ENCODE data around the gene ACSM3.
A peak's percentile ranks its signal among the peaks of the same experiment; 100 is the strongest.
"Not testable (repeated sequence)": the region's sequence is repeated elsewhere in the genome, so short reads cannot be mapped to it uniquely, and the experiment has no call there.

ACSM3 gene, protein sequence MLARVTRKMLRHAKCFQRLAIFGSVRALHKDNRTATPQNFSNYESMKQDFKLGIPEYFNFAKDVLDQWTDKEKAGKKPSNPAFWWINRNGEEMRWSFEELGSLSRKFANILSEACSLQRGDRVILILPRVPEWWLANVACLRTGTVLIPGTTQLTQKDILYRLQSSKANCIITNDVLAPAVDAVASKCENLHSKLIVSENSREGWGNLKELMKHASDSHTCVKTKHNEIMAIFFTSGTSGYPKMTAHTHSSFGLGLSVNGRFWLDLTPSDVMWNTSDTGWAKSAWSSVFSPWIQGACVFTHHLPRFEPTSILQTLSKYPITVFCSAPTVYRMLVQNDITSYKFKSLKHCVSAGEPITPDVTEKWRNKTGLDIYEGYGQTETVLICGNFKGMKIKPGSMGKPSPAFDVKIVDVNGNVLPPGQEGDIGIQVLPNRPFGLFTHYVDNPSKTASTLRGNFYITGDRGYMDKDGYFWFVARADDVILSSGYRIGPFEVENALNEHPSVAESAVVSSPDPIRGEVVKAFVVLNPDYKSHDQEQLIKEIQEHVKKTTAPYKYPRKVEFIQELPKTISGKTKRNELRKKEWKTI

DNA sequence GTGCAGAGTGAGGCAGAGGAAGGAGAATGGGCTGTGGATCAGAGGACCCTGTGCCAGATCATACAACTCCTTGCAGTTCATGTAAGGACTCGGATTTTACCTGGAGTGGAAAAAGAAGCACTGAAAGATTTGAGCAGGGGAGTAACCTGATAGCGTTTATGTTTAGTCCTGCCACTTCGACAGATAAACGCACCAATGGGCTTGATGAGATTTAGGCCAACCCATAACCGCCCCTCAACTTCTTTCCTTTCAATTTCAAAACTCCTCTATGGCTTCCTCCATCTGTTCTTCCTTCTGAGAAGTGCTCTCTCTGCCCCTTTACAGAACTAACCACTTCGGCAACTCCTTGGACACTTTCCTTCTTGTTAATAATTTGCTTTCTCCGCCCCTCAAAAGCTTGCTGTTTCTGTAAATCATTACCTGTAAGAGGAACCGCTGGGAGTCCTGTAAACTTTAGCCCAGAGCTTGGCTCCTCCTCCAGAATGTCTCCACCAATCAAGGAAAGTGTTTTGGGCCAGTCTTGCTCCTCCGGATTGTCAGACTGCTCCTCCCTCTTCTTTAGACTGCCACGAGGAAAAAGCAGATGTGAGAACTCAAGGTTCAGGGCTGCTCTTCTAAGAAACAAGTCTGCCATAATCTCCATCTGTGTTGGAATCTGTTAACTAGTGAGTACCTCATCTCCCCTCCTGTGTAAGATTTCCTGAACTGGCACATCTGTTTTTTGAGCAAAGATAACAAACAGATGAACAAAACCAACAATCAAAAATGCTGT, at the start of gene ACSM3:
Gene ACSM3 (plus strand): TSS at position 554 of the 772 bp plus-strand sequence. CDS start 6,021 bp downstream, outside the sequence.
- peak; percentile 8 to 32 for DNase-seq (ENCODE audit: low read depth in 2 of 2, low spot score in 1 of 2)

DNA sequence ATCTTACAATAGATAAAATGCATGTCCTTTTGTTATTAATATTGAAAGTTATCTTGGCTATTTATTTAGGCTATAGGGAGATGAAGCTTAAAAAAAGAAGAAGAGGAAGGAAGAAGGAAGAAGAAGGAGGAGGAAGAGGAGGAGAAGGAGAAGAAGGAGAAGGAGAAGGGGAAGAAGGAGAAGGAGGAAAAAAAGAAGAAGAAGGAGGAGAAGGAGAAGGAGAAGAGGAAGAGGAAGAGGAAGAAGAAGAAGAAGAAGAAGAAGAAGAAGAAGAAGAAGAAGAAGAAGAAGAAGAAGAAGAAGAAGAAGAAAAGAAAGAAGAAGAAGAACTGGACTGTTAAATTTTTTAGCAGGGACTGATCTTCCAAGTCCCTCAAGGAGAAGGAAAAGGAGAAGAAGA, 46.1 kb upstream of the ACSM3 start:
- not testable (repeated sequence) for DNase-seq (ENCODE audit: low read depth in 2 of 2, low spot score in 1 of 2)

DNA sequence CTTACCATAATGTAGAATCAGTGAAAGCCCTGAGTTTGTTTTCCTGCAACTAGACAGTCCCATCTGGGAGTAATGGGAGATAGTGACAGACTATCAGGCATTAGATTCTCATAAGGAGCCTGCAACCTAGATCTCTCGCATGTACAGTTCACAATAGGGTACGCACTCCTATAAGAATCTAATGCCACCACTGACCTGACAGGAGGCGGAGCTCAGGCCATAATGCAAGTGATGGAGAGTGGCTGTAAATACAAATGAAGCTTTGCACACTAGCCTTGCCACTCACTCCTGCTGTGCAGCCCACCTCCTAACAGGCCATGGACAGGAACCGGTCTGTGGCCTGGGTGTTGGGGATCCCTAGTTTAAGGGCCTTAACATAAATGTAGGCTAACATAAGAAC, 43.6 kb upstream of the ACSM3 start:
- no peak for DNase-seq (ENCODE audit: low read depth in 2 of 2, low spot score in 1 of 2)

DNA sequence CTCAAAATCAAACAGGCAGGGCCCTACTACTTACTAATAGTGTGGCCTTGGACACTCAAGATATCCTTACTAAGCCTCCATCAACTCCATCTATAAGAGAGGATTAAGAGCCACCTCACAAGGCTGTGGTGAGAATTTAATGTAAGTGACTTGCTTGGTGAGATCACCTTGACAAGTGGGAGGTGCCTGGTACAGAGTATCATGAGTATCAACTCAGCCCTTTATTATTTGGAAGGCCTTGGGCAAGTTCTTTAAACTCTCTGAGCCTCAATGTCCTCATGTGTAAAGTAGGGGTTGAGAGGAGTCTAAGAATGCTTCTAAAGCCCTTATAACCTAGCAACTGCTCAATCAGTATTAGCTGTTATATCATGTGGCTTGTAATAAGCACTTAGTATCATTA, 37.2 kb upstream of the ACSM3 start:
- no peak for DNase-seq (ENCODE audit: low read depth in 2 of 2, low spot score in 1 of 2)

DNA sequence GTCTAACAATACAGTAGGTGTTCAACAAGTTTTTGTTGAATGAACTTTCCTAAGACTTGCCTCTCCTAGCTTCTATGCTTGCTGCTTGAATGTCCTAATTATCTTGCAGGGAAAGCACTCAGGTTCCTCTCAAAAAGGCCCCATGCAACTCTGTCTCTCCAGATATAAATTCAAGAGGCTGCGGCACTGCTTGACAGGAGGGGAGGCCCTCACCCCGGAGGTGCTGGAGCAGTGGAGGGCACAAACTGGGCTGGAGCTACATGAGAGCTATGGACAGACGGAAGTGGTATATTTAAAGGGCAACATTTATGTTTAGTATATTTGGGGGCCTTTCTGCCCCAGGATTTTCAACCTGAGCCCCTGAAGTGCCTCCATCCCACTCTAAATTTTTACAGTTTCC, 36.6 kb upstream of the ACSM3 start:
- DNase-seq (ENCODE audit: low read depth in 2 of 2, low spot score in 1 of 2) = no peak

DNA sequence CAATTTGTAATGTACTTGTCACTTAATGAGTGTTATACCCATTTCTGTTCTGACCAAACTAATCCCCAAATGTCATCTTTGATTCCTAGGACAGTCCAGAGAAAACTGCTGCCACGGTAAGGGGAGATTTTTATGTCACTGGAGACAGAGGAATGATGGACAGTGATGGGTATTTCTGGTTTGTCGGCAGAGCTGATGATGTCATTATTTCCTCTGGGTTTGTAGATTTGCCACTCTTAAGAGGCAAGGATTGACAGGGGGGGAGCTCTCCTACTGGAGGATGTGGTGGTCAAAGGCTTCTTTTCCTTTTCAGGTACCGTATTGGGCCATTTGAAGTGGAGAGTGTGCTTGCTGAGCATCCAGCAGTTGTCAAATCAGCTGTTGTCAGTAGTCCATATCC, 34.7 kb upstream of the ACSM3 start:
- no peak for DNase-seq (ENCODE audit: low read depth in 2 of 2, low spot score in 1 of 2)

DNA sequence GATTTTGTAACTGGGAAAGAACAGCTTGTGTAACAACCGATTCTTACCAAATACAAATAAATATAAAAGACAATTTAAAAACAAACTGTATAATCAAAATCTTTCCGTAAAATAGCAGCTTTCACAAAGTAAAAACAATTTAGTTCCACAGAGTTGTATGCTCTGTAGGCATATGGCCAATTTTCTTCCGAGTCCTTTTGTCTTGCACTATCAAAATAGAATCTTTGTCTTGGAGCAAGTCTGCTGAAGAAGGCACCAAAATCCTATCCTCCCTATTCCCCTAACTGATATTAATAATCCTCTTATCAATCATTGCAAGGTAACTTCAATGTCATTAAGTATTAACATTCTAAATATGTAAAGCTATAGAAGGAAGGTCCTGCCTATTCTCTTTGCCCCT, 29.8 kb upstream of the ACSM3 start:
- no peak for DNase-seq (ENCODE audit: low read depth in 2 of 2, low spot score in 1 of 2)

DNA sequence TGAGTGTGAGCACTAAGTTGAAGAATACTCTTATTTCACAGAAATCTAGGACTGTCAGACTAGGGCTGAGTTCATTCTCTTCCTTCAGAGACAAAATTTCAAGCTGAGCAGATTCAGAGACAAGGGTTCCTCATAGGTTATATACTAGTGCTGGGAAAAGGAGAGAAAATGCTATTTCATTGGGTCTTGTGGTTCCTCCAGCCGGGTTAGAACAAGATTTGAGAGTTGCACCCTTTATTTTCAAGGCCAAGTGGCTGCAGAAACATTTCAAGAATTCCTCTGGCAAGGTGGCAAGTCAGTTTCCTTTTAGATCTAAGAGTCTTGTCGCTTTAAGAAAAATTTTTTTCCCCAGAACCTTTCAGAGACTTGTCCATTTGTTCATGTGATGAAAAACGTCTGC, 29.0 kb upstream of the ACSM3 start:
- no peak for DNase-seq (ENCODE audit: low read depth in 2 of 2, low spot score in 1 of 2)

DNA sequence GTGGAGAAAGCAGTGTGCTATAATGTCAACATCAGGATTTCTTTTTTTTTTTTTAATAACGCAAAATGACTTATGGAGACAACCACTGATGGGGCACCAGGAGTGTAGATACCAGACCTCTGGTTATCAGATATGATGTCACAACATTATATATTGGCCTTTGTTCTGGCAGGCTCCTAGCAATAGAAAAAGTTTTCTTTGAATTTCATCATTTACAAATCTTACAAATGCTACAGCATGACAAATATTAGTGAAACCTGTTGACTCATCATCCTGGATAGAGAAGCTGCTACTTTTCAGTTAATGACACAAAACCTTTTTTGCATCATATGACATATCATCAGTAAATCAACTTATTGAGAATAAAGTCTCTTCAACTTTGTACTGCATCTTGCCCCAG, 28.3 kb upstream of the ACSM3 start:
- DNase-seq (ENCODE audit: low read depth in 2 of 2, low spot score in 1 of 2) = no peak

DNA sequence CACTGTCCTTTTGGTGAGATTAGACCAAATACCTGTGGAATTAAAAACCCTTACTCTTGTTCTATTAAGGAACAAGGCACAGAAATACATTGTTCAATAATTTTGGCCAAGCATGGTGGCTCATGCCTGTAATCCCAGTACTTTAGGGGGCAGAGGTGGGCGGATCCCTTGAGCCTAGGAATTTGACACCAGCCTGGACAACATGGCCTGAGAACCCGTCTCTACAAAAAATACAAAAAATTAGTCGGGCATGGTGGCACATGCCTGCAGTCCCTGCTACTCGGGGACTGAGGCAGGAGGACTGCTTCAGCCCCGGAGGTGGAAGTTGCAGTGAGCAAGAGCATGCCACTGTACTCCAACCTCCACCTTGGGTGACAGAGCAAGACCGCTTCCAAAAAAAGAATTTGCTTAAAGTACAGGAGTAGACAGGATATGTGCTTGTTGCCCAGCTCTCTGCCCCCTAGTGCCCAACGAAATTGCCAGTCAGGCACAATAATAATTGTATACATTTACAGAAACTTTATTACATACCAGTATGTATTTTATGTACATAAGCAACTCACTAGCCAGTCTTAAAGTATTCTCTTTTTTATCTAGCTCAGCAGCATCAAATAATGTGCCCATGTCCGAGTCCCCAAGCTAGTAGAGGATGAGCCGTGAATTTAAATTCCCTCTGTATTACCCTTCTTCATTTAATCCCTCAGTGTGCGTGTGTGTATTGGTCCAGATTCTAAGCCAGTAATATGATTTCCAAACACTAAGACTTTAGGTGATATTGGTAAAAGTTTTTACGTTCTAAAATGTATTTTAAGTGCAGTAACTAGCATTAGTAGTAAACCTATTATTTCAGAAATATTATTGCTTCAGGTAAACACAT, 23.6 kb upstream of the ACSM3 start:
- DNase-seq (ENCODE audit: low read depth in 2 of 2, low spot score in 1 of 2) = no peak

DNA sequence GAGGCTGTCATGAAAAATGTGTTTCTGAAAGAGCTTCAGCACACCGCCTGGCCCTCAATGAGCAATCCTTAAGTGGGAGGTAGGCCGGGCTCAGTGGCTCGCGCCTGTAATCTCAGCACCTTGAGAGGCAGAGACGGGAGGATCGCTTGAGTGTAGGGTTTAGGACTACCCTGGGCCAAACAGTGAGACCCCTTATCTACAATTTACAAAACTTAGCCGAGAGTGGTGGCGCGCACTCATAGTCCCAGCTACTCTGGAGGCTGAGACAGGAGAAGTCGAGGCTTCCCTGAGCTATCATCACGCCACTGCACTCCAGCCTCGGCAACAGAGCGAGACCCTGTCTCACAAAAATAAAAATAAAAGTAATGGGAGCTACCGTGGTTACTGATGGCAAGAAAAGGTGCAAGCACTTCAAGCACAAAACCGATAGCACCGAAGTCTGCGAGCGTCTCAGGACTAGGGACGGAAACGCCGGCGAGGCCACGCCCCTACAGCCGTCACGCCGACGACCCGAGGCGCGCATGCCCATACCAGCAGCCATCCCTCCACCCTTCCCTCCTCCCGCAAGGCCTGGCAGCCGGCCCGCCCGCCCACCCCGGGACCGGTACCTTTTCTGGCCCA, 22.8 kb upstream of the ACSM3 start:
- peak; percentile 79 to 83 for DNase-seq (ENCODE audit: low read depth in 2 of 2, low spot score in 1 of 2)

DNA sequence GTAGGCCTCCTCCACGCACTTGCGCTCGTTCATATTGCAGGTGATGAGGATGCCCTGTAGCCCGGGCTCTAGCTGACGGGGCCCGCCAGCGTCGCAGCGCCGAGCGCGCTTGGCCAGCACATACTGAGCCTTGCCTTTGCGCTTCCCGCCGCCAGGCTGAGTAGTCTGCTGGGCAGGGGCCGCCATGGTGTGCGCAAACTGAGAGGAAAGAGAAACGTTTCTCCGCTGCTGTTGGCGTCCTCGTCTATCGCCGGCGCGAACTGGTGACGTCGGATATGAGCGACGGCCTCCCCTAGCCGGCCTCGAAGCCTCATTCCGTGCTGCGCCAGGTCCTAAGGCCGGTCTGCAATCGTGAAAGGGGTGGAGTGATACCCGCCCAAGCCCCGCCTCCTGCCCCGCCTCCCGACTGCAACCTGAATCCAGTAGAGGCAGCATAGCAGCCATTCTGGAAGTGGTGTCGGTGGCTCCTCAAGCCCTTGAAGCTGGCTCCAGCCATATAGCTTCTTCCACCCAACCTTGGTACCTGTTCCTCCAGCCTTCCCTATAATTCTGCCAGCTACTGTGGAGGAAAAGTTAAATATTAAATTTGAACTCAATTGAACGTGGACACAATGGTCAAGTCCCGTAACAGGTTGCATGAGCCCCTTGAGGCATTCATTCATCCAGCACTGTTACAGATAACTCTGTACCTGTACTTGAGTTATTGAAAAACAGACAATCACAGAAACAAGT, 22.1 kb upstream of the ACSM3 start, which contains the start of gene THUMPD1:
Gene THUMPD1 (minus strand): TSS at position 265 of the 732 bp plus-strand sequence. CDS start 79 bp downstream, at position 186.
- peak; percentile 96 to 97 for DNase-seq (ENCODE audit: low read depth in 2 of 2, low spot score in 1 of 2)

DNA sequence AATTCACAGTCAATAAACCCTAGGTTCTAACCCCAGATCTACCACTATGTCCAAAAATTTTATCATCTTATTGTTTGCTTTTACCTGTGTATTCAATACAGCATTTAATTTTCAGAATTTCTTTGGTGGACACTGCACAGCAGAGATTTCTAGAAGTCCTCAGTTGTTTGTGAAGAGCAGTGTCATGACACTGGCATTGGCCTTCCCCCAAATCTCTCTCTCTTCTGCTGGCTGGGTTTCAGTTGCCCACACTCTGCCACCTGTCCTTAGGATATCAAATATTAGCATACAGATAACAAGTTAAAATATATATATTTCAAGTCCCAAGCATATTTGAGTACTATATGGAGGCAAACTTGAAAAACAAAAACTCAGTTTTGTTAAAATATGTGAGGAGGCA, 20.2 kb upstream of the ACSM3 start:
- no peak for DNase-seq (ENCODE audit: low read depth in 2 of 2, low spot score in 1 of 2)

DNA sequence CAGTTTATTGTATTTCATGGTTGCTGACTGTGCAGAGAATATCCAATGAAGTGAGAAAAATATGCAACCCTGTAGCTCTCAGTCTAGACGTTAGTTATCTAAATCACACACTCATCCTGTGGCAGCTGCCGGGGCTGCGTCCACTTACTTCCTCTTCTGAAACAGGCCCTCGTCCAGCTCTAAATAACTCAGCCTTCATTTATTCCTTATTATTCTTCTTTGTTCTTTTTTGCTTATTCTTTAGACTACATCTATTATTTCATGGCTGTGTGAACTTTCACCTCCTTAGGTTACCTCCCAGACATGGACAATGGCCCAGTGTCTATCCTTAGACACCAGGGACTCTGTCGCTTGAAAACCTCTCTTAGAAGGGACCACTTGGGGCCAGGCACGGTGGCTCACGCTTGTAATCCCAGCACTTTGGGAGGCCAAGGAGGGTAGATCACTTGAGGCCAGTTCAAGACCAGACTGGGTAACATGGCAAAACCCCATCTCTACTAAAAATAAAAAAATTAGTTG, 18.8 kb upstream of the ACSM3 start:
- DNase-seq (ENCODE audit: low read depth in 2 of 2, low spot score in 1 of 2) = no peak

DNA sequence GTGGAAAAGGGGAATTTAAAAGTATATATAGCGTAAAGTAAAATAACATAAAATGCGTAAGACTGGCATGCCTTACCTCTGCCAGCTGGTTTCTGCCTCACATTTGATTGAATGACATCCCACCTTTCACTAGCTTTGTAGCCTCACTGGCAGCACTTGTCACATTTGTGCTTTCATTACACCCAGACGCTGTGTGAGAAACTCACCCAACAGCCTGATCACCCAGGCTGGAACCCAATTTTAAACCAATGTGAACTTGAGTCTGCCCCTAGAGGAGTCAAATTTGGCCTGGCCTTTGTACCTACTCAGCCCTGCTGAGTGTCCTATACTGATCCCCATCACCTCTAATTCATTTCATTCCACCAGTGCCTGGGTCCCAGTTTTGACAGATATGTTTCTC, 17.4 kb upstream of the ACSM3 start:
- DNase-seq (ENCODE audit: low read depth in 2 of 2, low spot score in 1 of 2) = no peak

DNA sequence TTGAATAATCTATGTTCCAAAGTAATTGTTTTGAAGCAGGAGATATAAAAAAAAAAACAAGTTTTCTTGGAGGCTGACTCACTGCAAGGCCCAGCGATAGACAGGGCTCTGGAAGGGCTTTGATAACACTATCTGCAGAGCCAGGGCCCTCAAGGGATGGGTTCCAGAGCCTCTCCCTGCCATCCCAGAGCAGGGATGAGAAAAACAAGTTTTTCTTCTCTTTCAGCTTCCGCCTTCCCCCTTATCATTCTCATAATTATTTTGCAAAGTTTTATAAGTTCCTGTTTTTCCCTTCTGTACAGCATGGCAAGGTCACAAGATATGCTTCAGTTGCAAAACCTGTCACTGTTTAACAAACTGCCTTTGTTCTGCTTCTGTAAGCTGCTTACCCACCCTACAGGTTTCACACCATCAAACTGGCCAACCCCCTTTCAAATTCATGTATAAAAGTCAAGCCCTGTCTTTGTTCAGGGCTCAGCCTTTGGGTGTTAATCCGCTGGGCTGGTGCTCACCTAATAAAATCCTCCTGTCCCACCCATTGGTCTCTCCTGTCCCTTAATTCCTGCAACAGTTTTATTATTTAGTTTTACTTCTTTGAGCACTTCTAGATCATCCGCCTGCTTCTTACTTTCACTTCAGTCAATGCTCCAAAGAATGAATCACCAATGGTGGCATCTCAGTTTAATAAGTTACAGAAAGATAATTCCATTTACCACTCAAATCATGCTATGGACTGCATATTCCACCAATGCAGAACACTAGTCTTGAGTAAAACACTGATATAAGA, 16.6 kb upstream of the ACSM3 start:
- DNase-seq (ENCODE audit: low read depth in 2 of 2, low spot score in 1 of 2) = no peak

DNA sequence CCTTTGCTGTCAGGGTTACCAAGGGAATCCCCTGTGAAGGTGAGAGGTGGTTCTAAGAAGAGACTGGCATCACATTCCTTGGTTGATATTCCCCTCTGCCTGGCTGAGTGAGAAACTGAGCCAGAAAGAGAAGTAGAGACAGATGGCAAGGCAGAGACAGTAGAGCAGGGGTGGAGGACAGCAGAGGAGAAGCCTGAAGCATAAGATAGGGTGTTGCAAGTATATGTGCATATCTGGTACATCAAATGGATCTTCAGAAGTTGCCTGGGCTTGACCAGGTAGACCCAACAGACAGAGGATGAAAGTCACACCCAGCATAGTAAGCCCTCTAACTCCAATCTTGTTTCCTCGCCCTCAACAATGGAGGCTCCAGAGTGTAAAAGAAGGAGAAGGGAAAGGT, 14.3 kb upstream of the ACSM3 start:
- no peak for DNase-seq (ENCODE audit: low read depth in 2 of 2, low spot score in 1 of 2)

DNA sequence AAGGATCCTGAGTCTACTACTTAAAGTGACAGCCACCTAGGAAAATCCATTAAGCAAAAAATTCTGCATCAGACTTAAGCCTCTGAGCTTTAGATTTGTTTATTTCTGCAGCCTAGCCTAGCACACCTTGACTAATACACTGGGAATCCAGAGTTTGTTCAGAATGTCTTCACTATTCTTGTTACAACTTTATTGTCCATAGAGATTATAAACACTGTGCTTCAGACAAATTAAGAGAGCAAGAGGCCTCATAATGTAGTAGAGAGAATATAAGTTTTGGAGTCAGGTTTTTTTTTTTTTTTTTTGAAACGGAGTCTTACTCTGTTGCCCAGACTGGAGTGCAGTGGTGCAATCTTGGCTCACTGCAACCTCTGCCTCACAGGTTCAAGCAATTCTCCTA, 13.3 kb upstream of the ACSM3 start:
- DNase-seq (ENCODE audit: low read depth in 2 of 2, low spot score in 1 of 2) = no peak

DNA sequence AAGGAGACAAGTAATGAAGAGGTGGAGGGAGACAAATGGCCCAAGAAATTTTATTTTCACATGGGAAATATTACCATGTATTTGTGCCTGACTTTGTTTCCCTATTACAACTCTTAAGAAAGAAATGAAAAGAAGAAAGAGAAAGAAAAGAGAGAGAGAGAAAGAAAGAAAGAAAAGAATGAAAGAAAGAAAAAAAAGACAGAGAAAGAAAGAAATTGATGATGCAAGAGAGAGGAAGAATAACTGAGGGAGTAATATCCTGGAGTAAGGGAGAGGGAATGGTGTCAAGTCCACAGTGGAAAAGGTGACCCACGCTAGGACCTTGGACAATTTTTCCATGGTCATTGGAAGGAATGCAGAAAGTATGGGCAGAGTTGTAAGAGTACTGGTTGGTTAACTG, 10.1 kb upstream of the ACSM3 start:
- DNase-seq (ENCODE audit: low read depth in 2 of 2, low spot score in 1 of 2) = no peak

All from stimulated activated CD8-positive, alpha-beta memory T cell treated with anti-CD3 and anti-CD28 coated beads, Interleukin-4, amount 100 ng/mL, for 1 hour (primary cell).